BE2C (cell line): ENCODE measurements around the gene ATP2C2.

Experiments
- DNase-seq: peaks from one replicate; pipeline ENCODE4 v3.0.0-alpha.2; 2020
- H3K27me3 ChIP-seq: fragments of 250-450 bp; sonication (Bioruptor Pico); 2 replicates; pipeline ENCODE4 v1.5.1; 2020; ENCODE audit warnings: mild to moderate bottlenecking
- H3K36me3 ChIP-seq: fragments of 250-450 bp; sonication (Bioruptor Pico); 2 replicates; pipeline ENCODE4 v1.5.1; 2020; ENCODE audit warnings: mild to moderate bottlenecking
- H3K4me1 ChIP-seq: fragments of 250-450 bp; sonication (Bioruptor Pico); 2 replicates; pipeline ENCODE4 v1.5.1; 2020
- H3K4me3 ChIP-seq: 2 replicates; pipeline ENCODE4 v1.5.1; 2011; ENCODE audit warnings: low read depth, low read length
- H3K9me3 ChIP-seq: fragments of 250-450 bp; sonication (Bioruptor Pico); 2 replicates; pipeline ENCODE4 v1.5.1; 2020
- CTCF ChIP-seq: IDR thresholded peaks from 2 replicates; pipeline ENCODE4 v1.5.1; 2012; ENCODE audit warnings: mild to moderate bottlenecking, low read depth, low read length

Gene ATP2C2

GRCh38 chr16:84382396-84382795, 14.1 kb downstream of the ATP2C2 start:
- no peak for DNase-seq
- peaks cover 4% of the 10 kb centered on the region; the same call in 1 of the 2 replicates for H3K9me3 ChIP-seq
- H3K27me3 ChIP-seq = no peaks in the 10 kb centered on the region
- H3K4me1 ChIP-seq = no peaks in the 10 kb centered on the region
- H3K36me3 ChIP-seq = no peaks in the 10 kb centered on the region
- no peak for TF ChIP-seq CTCF
- H3K4me3 ChIP-seq = no peak overlapping the region

GRCh38 chr16:84383106-84383505, 14.8 kb downstream of the ATP2C2 start:
- Histone ChIP-seq H3K4me3 (no peak overlapping the region), H3K9me3 (peaks cover 4% of the 10 kb centered on the region; the same call in 1 of the 2 replicates), H3K27me3 (no peaks in the 10 kb centered on the region), H3K36me3 (no peaks in the 10 kb centered on the region), H3K4me1 (no peaks in the 10 kb centered on the region)
- no peak for TF ChIP-seq CTCF
- no peak for DNase-seq

GRCh38 chr16:84386047-84386446, 17.7 kb downstream of the ATP2C2 start:
- Histone ChIP-seq H3K4me3 (no peak overlapping the region), H3K27me3 (no peaks in the 10 kb centered on the region; the same call in 1 of the 2 replicates), H3K36me3 (no peaks in the 10 kb centered on the region), H3K4me1 (no peaks in the 10 kb centered on the region), H3K9me3 (peaks cover 4% of the 10 kb centered on the region; the same call in 1 of the 2 replicates)
- no peak for DNase-seq
- TF ChIP-seq CTCF = no peak

- Histone ChIP-seq H3K36me3 (no peaks in the 10 kb centered on the region), H3K4me3 (no peak overlapping the region), H3K9me3 (peaks cover 4% of the 10 kb centered on the region; the same call in 1 of the 2 replicates), H3K4me1 (no peaks in the 10 kb centered on the region), H3K27me3 (no peaks in the 10 kb centered on the region; the same call in 1 of the 2 replicates)
- no peak for DNase-seq
- TF ChIP-seq CTCF = no peak
These were observed 18.7 kb downstream of the ATP2C2 start for GRCh38 chr16:84387021-84387420.

- peaks cover 12% of the 10 kb centered on the region for H3K27me3 ChIP-seq
- H3K36me3 ChIP-seq = no peaks in the 10 kb centered on the region
- no peaks in the 10 kb centered on the region for H3K4me1 ChIP-seq
- TF ChIP-seq CTCF = no peak
- no peak for DNase-seq
- H3K4me3 ChIP-seq = no peak overlapping the region
- H3K9me3 ChIP-seq = no peaks in the 10 kb centered on the region
These were observed 21.9 kb downstream of the ATP2C2 start for GRCh38 chr16:84390131-84390785.
